ENCODE measurements around the gene FKBP10.
"Not testable (repeated sequence)": the region's sequence is repeated elsewhere in the genome, so short reads cannot be mapped to it uniquely, and the experiment has no call there.

The FKBP10 gene

GRCh38 chr17:41810659-41811548 lies 1.9 kb upstream of the FKBP10 start:
- DNase-seq = no peak

- DNase-seq = peak; percentile 66
Observed at GRCh38 chr17:41811549-41812380, 1.0 kb upstream of the FKBP10 start, which contains the start of gene P3H4. Gene P3H4, minus strand, starts transcription at chr17:41811949. Its CDS starts 34 bp downstream, at chr17:41811915.

- no peak for DNase-seq
Observed at GRCh38 chr17:41813152-41813680, 412 bp downstream of the FKBP10 start.

GRCh38 chr17:41813699-41814124 lies 908 bp downstream of the FKBP10 start:
- no peak for DNase-seq

- DNase-seq = no peak
Observed at GRCh38 chr17:41814195-41814594, 1.4 kb downstream of the FKBP10 start.

- DNase-seq = no peak
Observed at GRCh38 chr17:41816637-41817320, 4.0 kb downstream of the FKBP10 start.

GRCh38 chr17:41818024-41818423 lies 5.2 kb downstream of the FKBP10 start:
- no peak for DNase-seq

GRCh38 chr17:41821776-41822175 lies 9.0 kb downstream of the FKBP10 start:
- DNase-seq = no peak

- DNase-seq = no peak
Observed at GRCh38 chr17:41822216-41823140, 9.7 kb downstream of the FKBP10 start.

GRCh38 chr17:41823141-41823524 lies 10.3 kb downstream of the FKBP10 start:
- no peak for DNase-seq

GRCh38 chr17:41823580-41823979 lies 10.8 kb downstream of the FKBP10 start:
- no peak for DNase-seq

GRCh38 chr17:41824086-41824485 lies 11.3 kb downstream of the FKBP10 start:
- DNase-seq = no peak

GRCh38 chr17:41825175-41825845 lies 12.5 kb downstream of the FKBP10 start:
- no peak for DNase-seq

- DNase-seq = not testable (repeated sequence)
Observed at GRCh38 chr17:41829961-41830360, 17.2 kb downstream of the FKBP10 start.

- no peak for DNase-seq
Observed at GRCh38 chr17:41835214-41835799, 22.5 kb downstream of the FKBP10 start.

- DNase-seq = peak; percentile 29
Observed at GRCh38 chr17:41835800-41836549, 23.2 kb downstream of the FKBP10 start, which contains the start of gene NT5C3B. Gene NT5C3B, minus strand, starts transcription at chr17:41836232. Its CDS starts 39 bp downstream, at chr17:41836193.

- no peak for DNase-seq
Observed at GRCh38 chr17:41836550-41837196, 23.9 kb downstream of the FKBP10 start.

- no peak for DNase-seq
Observed at GRCh38 chr17:41837761-41838538, 25.1 kb downstream of the FKBP10 start, which contains the start of gene KLHL10. Gene KLHL10, plus strand, starts transcription at chr17:41837825. Its CDS starts 108 bp downstream, at chr17:41837933.

Measured in DMS79 (cell line).